HS-27A (cell line): ENCODE results near the gene ARPP21.

ENCODE experiments used
- DNase-seq: peaks from one replicate; pipeline ENCODE4 v3.0.0-alpha.2; 2012; ENCODE audit warnings: low read depth, missing footprints

ARPP21 gene

DNA sequence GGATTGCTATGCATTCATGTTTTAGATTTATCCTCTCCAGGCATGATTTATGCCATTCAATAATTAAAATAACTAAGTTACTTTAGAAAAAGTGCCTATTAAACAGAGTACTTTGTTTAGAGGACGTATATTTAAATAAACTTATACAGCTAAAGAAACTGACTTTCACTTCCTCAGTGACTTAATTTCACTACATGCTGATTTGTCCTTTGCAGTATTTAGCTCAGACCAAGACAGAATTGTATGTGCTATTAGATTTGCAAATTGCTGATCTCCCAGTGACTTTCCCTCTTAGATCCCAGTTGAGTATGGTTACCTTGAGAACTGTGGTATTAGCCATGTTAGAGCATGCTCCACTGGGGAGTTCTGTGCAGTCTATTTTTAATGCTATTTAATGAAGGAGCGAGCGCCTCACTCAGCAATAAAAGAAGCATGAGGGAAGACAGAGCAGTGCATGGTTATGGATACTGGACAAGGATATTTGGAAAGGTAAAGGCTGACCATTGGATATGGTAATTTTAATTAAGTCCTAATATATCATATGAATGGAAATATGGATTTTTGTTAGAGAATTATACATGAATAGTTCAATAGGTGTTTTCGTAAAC is 2.7 kb downstream of the ARPP21 start:
- DNase-seq = no peak

DNA sequence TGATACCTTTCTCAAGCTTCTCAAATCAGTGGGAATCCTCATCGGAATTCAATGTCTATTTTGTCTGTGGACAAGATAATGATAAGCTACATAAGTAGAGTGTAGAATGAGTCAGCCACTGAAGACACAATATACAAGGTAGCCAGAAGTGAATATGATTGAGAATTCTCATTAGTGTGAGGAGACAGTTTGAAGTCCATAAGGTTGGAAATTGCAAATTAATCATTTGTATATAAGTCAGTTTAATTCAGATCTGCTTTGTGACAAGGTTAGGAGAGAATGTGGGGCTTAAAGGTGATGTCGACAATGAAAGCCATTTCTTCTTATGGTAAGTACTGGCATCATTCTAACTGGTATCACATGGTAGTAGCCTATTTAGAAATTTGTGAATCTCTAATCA is 4.2 kb downstream of the ARPP21 start:
- no peak for DNase-seq

DNA sequence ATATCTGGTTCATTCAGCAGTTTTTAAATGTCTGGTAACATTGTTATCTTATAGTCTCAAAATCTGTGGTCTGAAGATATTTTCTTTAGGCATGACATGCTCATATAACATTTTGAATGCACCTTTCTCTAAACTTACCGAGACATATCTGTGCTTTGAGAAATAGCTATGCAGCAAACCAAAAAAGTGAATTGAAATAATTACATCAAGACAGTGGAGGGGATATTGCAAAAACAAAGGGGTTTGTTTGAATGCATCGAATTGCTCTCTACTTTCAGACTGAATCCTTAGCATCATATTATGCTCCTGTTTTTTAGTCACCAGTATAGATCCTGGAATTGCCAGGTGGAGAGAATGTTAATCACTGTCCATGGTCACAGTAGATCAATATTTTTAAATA is 5.1 kb downstream of the ARPP21 start:
- DNase-seq = no peak

DNA sequence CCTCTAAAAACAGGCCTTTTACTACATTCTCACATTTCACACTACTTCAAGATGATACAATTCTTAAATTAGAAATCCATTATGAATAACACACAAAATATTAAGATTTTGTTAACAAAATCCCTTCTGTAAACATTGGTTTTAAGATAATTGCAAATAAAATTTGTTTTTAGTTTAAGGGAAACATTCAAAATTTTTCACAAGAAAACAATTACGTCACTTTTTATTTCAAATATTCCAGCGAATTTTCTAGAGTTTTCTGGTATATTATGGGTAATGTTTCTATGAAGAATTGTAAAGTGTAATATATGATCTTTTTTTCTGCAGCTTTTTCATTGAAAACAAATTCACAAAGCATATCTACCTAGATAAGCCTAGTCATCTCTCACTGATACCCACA is 5.9 kb downstream of the ARPP21 start:
- no peak for DNase-seq

DNA sequence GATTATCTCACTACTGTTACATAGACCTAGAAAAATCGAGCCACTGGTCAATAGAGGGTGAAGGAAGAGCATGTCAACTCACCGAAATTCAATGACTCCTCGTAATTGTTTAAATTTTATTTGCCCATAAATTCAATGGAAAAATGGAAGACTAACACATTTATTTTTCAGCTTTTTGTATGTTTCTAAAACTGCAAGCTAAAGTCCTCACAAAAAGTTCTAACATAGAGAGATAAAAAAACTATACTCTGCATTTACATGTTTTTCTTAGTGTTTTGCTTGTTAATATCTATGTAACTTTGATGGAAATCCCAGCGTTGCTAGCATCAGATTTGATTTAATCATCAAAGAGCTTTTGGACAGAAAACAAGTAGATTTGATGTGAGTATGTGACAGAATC is 6.8 kb downstream of the ARPP21 start:
- no peak for DNase-seq

DNA sequence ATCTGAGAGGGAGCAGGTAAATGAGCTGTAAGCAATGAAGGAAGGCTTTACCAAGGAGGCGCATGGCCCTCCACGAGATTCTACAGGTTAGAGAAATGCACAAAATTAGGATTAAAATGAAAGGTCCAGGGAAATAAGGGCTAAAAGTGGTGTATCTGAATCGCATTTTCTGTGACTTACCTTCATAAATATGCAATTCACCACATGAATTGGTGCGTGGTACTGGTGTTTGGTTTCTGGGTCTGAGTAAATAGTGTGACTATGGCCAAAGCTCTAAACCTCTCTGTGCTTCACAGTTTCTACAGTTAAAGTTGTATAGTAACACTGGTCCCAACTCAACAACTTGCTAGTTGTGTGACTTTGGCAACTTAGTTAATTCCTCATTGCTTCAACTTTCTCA is 8.1 kb downstream of the ARPP21 start:
- DNase-seq = no peak

DNA sequence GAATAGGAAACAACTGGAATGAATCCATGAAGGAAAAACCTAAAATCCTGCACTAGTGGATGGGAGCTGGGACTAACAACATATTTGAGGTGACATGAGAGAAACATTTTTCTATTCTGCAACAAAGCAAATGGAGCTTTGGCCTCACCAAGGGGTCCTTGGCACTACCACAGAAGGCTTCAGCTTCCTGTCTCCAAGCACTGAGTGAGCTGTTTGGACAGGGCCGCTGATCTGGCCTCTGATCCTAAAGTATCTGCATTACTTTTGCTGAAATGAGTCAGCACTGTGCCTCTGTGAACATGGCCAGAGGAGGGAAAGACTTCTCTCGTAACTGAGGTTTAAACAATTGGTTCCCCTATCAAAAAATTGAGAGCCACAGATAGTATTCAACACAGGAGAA is 9.0 kb downstream of the ARPP21 start:
- no peak for DNase-seq

DNA sequence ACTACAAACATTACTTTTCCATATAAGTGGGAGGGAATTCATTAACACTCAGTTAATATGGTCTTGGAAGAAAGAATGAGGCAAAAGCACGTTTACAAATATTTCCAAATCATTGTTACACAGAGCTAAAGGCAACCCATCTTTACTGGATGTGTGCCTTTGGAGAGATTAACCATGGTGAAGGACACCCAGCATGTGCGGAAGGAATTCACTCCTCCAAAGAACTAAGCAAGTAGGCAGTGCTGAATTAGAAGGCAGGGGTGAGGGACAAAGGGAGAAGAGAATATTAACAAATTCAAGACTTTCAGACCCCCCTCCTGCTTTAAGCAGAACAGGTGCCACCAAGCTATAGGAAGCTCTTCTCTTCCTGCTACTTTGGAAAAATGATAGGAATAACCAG is 10.1 kb downstream of the ARPP21 start:
- no peak for DNase-seq

DNA sequence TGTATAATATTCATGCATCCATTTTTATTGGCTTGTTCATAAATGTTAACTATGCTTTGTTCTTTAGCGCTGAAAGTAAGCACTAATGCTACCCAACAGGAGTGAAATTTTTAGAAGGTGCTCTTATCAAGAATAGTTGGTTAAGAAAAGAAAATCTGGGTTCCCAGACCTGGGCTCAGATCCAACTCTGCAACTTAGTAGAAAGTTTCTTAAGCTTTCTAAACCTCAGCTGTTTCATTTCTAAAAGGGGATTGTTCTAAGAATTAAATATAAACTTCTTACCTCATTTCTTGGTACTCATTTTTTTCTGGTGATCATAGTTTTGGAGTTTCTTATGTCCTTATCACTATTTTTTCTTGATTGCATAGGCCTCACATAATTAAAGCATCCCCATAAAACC is 12.1 kb downstream of the ARPP21 start:
- DNase-seq = no peak

DNA sequence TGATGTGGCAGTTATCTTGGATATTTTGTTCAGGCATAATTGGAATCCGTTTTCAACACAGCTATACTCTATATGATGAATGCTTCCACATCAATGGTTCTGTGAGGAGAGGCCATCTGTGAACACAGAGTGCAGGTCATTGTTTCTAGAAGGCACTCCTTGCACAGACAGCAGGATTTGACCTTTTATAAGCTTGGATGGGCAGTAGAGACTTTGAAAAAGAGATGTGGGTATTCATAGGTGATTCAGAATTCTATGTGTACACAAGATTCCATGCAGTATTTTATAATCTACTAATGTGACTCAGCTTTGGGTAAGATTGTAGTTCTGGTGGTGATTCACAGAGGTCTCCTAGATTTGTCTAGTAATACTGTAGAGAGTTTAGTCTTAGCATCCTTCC is 12.5 kb downstream of the ARPP21 start:
- DNase-seq = no peak

DNA sequence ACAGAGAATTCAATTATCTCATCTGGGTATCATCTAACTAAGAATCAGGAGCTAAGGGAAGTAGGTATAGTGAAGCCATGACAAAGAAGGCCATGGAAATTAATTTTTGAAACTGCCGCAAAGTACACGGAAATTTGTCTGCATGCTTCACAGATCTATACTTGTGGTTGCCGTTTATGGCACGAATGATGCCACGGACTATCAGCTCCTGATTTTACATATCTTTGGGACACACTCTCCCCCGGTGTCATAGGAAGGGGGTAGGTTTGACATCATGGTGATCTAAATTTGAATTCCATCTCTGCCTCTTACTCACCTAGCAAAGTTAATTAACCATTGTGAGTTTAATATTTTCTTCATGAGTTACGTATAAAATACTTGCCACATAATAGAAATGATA is 14.0 kb downstream of the ARPP21 start:
- DNase-seq = no peak

DNA sequence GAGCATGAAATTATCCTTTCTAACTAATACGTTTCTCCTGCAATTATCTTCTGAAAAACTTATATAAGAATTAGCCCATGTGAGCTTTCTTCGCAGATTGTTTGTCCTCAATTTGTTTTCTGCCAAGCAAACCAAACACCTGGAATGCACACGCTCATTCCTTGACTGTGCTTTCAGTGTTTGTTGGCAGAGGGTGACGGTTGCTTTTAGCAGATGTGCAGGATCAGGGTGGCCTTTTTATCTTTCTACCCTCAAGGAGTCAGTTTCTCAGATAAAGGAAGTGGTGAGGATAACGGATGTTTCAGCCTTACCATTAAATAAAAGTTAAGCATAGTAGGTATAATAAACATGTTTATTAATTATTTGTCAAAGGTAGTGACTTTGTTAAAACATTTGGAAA is 15.2 kb downstream of the ARPP21 start:
- no peak for DNase-seq

DNA sequence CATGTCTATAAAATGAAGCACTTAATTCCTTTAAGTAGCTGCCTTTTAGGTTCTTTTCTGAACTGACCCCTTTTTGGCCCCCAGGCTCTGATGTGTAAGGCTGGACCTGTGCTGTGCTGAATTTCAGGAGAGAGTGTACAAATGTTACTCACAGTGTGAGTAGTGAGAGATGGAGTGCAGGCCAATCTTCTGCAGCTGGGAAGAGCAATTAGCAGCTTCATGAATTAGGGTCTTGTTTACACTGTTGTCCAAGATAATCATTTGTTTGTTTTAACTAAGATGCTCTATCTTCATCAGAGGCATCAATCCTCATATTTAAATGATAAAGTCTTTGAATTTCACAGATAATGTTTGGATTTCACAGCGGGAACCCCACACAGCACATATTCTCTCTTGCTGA is 19.4 kb downstream of the ARPP21 start:
- DNase-seq = no peak

DNA sequence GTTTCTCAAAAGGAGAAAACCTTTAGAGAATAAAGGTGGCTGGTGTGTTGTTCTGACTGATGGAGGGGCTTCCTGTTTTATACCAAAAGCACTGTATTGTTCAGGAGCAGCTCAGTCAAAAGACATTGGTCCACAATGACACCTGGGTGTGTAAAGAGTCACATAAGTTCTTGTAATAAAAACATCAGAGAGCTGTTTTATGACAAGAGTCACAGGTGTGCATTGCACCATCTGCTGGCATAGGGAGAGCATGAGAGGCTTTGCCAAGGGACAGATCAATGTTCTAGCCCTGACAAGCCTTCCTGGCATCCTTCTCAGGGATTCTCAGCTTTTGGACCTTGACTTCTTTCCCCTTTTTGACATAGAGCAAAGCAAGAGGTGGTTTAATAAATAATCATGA is 20.4 kb downstream of the ARPP21 start:
- DNase-seq = no peak

DNA sequence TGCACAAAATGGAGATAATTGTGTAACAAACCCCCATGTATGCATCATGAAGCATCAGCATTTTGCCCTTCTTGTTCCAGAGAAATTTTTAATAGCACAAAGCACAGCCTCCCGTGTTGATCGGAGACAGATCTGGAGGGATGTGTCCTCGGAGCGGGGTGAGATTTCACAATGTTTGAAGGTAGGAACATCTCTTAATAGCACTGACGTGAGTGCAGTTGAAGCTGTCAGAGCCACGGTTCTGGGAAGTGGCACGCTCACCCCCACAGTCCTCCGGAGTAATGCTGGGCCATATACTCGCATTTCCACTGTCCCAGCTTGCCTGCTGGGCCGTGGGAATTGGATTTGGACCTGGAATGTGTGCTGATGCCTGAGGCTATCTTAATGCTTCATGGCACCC is 24.1 kb downstream of the ARPP21 start:
- no peak for DNase-seq

DNA sequence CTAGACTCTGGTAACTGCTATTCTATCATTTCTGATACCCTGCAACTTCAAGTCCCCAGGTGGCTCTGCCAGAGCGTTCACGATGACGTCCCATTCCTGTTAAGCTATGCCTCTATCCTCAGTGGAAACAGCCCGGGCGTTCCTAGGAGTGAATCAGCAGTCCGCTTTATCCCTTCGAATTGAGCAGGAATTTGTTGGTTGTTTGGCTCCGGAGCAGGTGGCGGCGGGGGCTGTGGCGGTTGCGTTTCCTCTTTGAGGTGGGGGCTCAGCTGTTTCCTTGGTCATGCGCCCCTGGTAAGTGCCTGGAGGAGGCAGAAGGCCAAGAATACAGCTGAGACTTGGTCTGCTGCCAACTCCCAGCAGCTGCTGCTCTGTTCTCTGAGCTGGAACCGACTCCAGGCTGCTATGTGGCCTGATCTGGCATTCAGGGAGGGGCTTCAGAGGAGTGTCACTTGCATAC is 25.2 kb downstream of the ARPP21 start:
- no peak for DNase-seq

DNA sequence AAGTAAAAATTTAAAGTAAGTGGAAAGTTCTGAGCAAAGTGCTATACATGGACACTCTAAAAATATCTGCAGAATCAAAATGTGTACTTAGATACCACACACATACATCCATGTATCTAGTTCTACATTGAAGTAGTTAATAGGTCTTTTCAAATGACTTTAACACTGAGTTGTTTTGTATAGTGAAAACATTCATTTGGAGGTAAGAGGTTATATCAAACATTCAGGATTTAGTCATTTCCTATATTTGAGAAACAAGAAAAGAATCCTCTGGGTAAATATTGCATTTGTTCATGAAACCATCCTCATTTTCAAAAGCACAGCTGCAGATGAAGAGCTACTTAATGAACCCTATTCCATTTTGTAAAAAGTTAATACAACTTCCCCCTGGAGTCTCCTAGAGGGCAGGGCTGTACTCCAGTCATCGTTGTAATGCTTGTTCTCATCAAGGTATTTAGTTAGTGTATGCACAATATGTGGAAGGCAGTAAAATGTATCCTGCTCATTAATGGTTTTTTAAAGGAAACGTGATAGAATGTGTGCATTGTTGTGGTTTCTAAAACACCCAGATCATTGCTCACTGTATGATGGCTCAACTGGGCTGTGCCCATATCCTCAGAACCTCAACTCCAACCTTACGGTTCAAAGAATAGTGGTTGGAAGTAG is 26.2 kb downstream of the ARPP21 start:
- no peak for DNase-seq

DNA sequence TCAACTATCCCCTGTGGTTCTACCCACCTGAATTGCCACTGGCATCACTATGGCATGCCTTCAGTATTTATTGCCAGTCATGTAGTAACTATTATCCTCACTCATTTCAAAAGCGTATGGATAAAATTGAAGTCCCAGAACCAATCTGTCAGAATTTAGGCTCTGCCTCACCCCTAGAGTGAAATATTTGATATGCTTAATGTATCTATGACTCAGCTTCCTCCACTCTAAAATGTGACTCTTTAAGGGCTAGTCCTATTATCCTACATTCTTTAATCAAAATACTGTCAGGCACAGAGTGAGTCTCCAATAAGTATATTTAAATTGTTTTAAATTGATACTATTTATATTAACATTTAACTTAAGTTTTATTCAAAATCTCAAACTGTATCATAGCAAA is 27.6 kb downstream of the ARPP21 start:
- DNase-seq = no peak

DNA sequence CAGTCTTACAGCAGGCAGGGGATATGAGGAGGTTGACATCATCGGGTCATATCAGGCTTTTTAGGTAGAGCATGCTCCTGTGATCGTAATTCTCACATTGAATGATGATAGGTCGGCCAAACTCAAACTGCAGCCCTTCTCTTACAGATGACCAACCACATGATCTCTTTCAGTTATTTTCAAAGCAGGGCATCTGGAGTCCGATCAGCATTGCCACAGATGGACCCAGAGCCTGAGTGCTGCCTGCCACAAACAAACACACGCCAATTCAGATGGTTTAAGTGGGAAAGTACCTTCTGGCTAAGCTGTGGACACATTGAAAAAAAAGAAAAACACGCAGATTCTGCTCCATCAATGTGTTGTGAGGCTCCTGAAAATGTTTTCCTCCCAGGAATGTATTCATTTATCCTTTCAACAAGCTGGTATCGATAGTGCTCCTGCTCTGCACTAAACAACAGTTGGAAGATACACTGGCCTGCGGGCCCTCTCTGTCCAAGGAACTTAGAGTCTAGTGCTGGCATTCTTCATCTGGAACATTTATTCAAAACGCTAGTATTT is 31.2 kb downstream of the ARPP21 start:
- no peak for DNase-seq

DNA sequence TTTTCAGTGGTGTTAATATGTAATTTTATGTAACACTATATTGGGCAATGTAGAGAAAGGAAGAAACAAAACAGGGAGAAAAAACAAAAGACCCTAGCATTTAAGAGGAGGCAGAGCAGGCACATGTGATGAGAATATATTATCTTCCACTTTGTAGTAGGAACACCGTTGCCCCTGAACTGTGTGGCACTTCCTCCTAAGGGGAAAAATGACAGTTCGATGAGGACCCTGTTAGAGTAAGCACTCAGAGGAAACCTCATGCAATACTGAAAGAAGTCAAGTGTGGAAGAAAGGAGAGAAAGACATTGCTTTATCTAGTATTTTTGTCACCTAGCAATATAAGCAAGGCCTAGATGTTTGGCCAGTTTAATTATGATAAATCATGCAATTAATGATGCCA is 32.2 kb downstream of the ARPP21 start:
- DNase-seq = no peak

DNA sequence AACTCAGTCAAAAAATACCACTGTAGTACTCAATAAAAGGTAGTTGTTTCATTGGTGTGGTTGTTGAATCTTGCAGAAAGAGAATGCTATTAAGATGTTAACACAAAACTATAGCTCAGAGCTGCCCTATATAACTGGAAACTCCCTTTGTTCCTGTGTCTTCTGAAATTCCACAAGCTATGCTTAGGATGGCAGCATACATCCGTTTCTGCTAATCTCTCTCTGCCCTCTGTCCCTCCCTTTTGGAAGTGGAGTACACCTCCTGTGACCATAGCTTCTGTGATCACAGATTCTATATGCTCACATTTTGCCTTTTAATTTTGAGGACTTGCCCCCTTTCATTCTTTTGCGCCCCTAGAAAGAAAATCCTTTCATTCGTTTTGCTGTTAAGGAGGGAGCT is 33.7 kb downstream of the ARPP21 start:
- no peak for DNase-seq

DNA sequence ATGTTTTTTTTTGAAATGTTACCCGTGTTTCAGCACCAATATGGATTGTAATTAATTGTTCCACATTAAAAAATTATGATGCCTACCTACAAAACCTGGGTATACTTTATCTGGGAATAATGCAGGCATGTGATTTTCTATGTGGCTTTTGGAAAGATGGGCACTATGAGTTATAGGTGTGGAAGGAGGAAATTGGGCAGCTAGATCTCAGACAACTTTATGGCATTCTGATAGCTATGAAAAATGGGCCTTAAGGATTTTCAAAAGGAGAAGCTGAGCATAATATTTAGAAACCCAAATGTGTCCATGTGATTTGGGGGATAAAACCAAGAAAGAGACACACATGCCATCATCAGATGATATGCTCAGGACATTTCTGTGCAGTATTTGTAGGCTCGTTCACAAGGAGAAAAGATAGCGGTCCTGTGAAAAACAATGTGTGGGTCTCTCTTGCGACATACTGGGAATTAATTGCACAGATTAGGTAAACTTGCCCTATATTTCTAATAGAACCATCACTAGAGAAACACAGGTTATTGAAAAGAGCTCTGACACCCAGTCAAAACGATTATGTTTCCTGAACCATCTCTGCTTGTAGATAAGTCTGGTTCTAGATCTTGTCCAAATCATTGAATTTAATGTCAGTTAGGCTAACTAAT is 35.3 kb downstream of the ARPP21 start:
- DNase-seq = no peak

DNA sequence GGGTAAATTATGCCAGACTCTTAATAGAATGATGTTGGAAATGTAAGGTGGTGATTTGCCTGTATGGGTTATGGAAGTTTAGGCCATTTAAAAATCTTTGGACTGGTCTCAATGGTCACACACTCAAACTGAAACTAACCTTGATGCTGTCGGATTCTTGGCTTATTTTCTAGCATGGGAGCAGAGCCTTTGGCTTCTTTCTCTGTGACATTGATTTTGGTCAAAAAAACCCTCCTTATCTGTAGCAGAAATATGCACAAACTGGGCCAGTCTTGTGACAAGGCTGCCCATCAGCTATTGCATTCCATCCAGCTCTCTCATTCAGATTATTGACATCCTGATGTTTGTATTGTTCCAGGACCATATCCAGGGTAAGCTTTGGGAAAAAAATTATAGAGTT is 35.9 kb downstream of the ARPP21 start:
- no peak for DNase-seq
